ENCODE data around the gene MOSPD2. TPM values are rescaled to one million over a fixed set of nuclear protein-coding genes. Genes with fewer than 3 reads are reported as not detected.

The MOSPD2 gene
- total and polyA plus RNA-seq, 2 of the 8 experiments (the other 6 are each of a cell fraction or from before 2014, with no cell fraction given) = 4.5 to 12.1 TPM

DNA sequence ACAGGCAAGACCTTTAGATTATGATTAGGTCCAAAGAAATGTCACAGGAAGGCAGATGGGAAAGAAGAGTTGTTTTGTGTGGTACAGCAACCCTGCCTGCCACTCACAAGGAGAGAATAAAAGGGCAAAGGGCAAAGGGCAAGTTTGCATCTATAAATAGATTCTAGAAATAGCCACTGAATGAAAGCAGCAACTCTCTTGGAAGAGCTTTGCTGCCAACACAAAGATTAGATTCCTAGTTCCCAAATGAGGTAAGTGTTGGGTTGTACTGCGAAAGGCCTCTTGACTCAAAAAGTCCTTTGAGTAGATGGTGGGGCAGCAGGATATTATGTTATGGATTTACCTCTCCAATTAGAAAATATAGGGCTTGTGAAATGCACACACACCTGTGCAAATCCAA lies 61.2 kb downstream of the MOSPD2 start (continued):
- TF ChIP-seq SAP30 (IDR thresholded peaks at IDR 0.05; ENCODE audit: insufficient read depth, insufficient replicate concordance, low read length) = no peak
- no peak for TF ChIP-seq POLR2AphosphoS5 (IDR thresholded peaks at IDR 0.05; ENCODE audit: low read depth, low read length)
- TF ChIP-seq POLR2A (IDR thresholded peaks at IDR 0.05; ENCODE audit: control extremely low read depth in 1 of 2, low read depth in 2 of 2, low read length in 2 of 2) = no peak

Data from H1 (cell line).